OCI-LY1 (cell line): Measurements from ENCODE around the gene NCKAP5L.

Experiments used
- CTCF ChIP-seq: fragments of 200-600 bp; sonication (generic), shearing (Covaris generic); IDR thresholded peaks from 2 replicates; pipeline ENCODE4 v1.5.1; 2017; ENCODE audit warnings: mild to moderate bottlenecking, antibody characterized with exemption, low read length, moderate library complexity, mixed read lengths
- EZH2 ChIP-seq: fragments of 200-600 bp; sonication (generic), shearing (Covaris generic); IDR thresholded peaks from 2 replicates; pipeline ENCODE4 v1.8.0; 2017; ENCODE audit warnings: borderline replicate concordance, mixed run types, mild to moderate bottlenecking, antibody characterized with exemption, low read length, moderate library complexity, mixed read lengths

DNA sequence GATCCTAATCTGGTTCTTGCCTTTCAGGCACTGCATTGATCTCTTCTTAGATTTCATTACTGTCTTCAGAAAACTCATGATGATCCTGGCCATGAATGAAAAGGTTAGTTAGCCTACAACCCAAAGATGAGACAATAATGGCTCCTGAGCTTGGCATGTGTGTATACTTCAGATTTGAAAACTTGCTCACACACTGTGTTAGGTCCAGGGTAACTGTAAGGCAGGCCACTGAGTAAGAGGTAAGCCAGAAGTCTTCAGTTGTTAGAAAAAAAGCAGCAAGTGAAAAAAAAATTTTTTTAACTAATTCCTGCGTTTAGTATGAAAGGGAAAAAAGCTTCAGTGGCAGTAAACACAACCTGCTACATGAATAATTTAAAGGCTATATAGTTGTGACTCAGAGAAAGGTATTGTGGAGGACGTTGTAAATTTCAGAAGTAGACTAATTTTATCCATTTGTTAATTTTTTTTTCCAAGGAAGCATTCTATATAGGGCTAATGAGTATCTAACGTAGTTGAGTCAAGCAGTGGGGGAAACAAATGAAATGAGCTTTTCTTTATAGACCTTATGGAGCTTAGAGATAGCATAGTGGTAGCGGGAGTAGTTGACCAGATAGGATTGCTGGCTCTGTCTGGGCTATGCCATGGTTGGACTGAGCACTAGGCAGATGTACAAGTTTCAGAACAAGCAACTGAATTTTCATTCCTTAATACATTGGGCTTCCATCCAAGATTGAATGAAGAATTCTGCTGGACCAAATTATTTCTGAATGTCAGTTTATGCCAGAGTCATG lies 66.3 kb downstream of the NCKAP5L start:
- no peak for TF ChIP-seq CTCF
- no peak for TF ChIP-seq EZH2
